Neural cell (in vitro differentiated cells): ENCODE results near the gene PLXDC2. TPM values are rescaled to one million over a fixed set of nuclear protein-coding genes. Genes with fewer than 3 reads are reported as not detected.

Experiments used
- H2AFZ ChIP-seq: fragments of 200-600, 300-800 bp; sonication (generic), shearing (Covaris generic); 2 replicates; pipeline ENCODE4 v1.6.0; 2014; ENCODE audit warnings: low read depth, mild to moderate bottlenecking, antibody characterized with exemption, low read length, moderate library complexity
- H3F3A ChIP-seq: fragments of 200-600 bp; shearing (Covaris generic); 2 replicates; pipeline ENCODE4 v1.6.1; 2016; ENCODE audit warnings: mild to moderate bottlenecking, moderate library complexity, mixed read lengths, antibody characterized with exemption, low read length; ENCODE audit not compliant: insufficient read depth, poor library complexity, severe bottlenecking
- H3K27ac ChIP-seq: fragments of 200-600, 300-800 bp; sonication (generic), shearing (Covaris generic); 2 replicates; pipeline ENCODE4 v1.5.1; 2014; ENCODE audit warnings: mild to moderate bottlenecking, low read length, moderate library complexity
- H3K27me3 ChIP-seq: fragments of 300-800, 200-600 bp; sonication (generic), shearing (Covaris generic); 2 replicates; pipeline ENCODE4 v1.6.0; 2014; ENCODE audit warnings: mild to moderate bottlenecking, low read depth, low read length, moderate library complexity; ENCODE audit not compliant: insufficient read depth
- H3K36me3 ChIP-seq: fragments of 300-800, 200-600 bp; sonication (generic), shearing (Covaris generic); 2 replicates; pipeline ENCODE4 v1.5.1; 2014; ENCODE audit warnings: mild to moderate bottlenecking, antibody characterized with exemption, low read length, moderate library complexity; ENCODE audit not compliant: insufficient read depth
- H3K4me2 ChIP-seq: fragments of 300-800, 200-600 bp; sonication (generic), shearing (Covaris generic); 2 replicates; pipeline ENCODE4 v1.6.0; 2014; ENCODE audit warnings: mild to moderate bottlenecking, low read length
- H3K4me3 ChIP-seq: fragments of 300-800, 200-600 bp; sonication (generic), shearing (Covaris generic); 2 replicates; pipeline ENCODE4 v1.5.1; 2014; ENCODE audit warnings: mild to moderate bottlenecking, low read length, moderate library complexity
- H3K79me2 ChIP-seq: fragments of 200-600 bp; shearing (Covaris generic); replicated peaks from 2 replicates; pipeline ENCODE4 v1.6.0; 2014; ENCODE audit warnings: mild to moderate bottlenecking, low read length, moderate library complexity; ENCODE audit not compliant: insufficient read depth
- H3K9ac ChIP-seq: fragments of 300-800, 200-600 bp; sonication (generic), shearing (Covaris generic); 2 replicates; pipeline ENCODE4 v1.6.1; 2016; ENCODE audit warnings: mild to moderate bottlenecking, low read length, mixed read lengths
- H3K9me2 ChIP-seq: fragments of 200-600 bp; shearing (Covaris generic); 2 replicates; pipeline ENCODE4 v1.6.1; 2016; ENCODE audit warnings: mild to moderate bottlenecking, low read length, mixed read lengths; ENCODE audit not compliant: insufficient read depth
- H3K9me3 ChIP-seq: fragments of 200-600, 300-800 bp; sonication (generic), shearing (Covaris generic); 2 replicates; pipeline ENCODE4 v1.6.1; 2016; ENCODE audit warnings: mild to moderate bottlenecking, mixed run types, low read length, moderate library complexity, mixed read lengths
- H4K20me1 ChIP-seq: fragments of 200-600 bp; shearing (Covaris generic); 2 replicates; pipeline ENCODE4 v1.6.1; 2016; ENCODE audit warnings: mild to moderate bottlenecking, mixed run types; ENCODE audit not compliant: insufficient read depth
- CTCF ChIP-seq: fragments of 450-650 bp; IDR thresholded peaks from 2 replicates; pipeline ENCODE4 v1.5.1; 2014; ENCODE audit warnings: antibody characterized with exemption, mild to moderate bottlenecking, moderate library complexity; ENCODE audit not compliant: poor library complexity, severe bottlenecking
- EP300 ChIP-seq: fragments of 450-650 bp; conservative IDR thresholded peaks from 2 replicates; pipeline ENCODE4 v1.6.1; 2014; ENCODE audit warnings: antibody characterized with exemption, mild to moderate bottlenecking, moderate library complexity; ENCODE audit not compliant: poor library complexity, severe bottlenecking
- EZH2 ChIP-seq: fragments of 200-600, 300-800 bp; shearing (Covaris generic), sonication (generic); IDR thresholded peaks from 2 replicates; pipeline ENCODE4 v1.6.1; 2014; ENCODE audit warnings: antibody characterized with exemption, low read length, borderline replicate concordance, mild to moderate bottlenecking; ENCODE audit not compliant: insufficient read depth, poor library complexity, severe bottlenecking
- MXI1 ChIP-seq: fragments of 450-650 bp; conservative IDR thresholded peaks from 2 replicates; pipeline ENCODE4 v1.6.1; 2014; ENCODE audit warnings: antibody characterized with exemption, mild to moderate bottlenecking; ENCODE audit not compliant: poor library complexity, severe bottlenecking
- POLR2AphosphoS5 ChIP-seq: IDR thresholded peaks from 2 replicates; pipeline ENCODE4 v1.6.1; 2012
- RAD21 ChIP-seq: fragments of 450-650 bp; conservative IDR thresholded peaks from 2 replicates; pipeline ENCODE4 v1.6.1; 2014; ENCODE audit warnings: antibody characterized with exemption, mild to moderate bottlenecking, moderate library complexity
- SMC3 ChIP-seq: fragments of 450-650 bp; conservative IDR thresholded peaks from 2 replicates; pipeline ENCODE4 v1.6.1; 2014; ENCODE audit warnings: antibody characterized with exemption, mild to moderate bottlenecking, moderate library complexity; ENCODE audit not compliant: poor library complexity
- TAF1 ChIP-seq: IDR thresholded peaks from 2 replicates; pipeline ENCODE4 v1.6.1; 2012; ENCODE audit warnings: low read depth
- polyA plus RNA-seq: library from polyadenylated mRNA; depleted of rRNA; stranded (reverse); fragments of >200 nt; gene quantifications from 2 replicates; pipeline ENCODE4 v1.2.3, GENCODE V29; 2014
- TF ChIP-seq, protein P1 (sequence below): IDR thresholded peaks from 2 replicates; pipeline ENCODE4 v1.6.1; 2012; ENCODE audit warnings: borderline replicate concordance

The PLXDC2 gene
- polyA plus RNA-seq, 1 donor from 2014 or later = 2.3 TPM

DNA sequence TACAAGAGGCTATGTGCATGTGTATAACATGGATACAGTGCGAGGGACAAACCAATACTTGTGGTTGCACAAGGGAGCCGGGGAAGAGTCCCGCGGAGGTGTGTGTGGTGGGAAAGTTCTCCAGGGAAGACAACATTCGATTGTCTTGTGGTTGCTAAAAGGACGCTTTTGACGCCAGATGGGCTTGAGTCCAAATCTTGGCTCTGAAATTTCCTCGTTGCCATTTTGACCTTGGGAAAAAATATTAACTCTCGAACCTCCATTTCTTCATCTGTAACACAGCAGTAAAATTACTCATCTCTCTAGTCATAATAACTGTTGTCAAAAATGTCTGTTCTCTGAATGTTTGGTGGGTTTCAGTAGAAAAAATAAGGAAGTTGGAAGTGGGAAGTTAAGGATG lies 16.5 kb downstream of the PLXDC2 start:
- H3K9me2 ChIP-seq = no peaks in the 10 kb centered on the region
- H3F3A ChIP-seq = no peaks in the 10 kb centered on the region
- no peak overlapping the region for H2AFZ ChIP-seq
- H3K27me3 ChIP-seq = no peaks in the 10 kb centered on the region
- H3K9me3 ChIP-seq = no peaks in the 10 kb centered on the region
- no peak overlapping the region for H3K4me2 ChIP-seq
- H3K36me3 ChIP-seq = no peaks in the 10 kb centered on the region
- no peak overlapping the region for H3K27ac ChIP-seq
- TF ChIP-seq, protein P1, sequence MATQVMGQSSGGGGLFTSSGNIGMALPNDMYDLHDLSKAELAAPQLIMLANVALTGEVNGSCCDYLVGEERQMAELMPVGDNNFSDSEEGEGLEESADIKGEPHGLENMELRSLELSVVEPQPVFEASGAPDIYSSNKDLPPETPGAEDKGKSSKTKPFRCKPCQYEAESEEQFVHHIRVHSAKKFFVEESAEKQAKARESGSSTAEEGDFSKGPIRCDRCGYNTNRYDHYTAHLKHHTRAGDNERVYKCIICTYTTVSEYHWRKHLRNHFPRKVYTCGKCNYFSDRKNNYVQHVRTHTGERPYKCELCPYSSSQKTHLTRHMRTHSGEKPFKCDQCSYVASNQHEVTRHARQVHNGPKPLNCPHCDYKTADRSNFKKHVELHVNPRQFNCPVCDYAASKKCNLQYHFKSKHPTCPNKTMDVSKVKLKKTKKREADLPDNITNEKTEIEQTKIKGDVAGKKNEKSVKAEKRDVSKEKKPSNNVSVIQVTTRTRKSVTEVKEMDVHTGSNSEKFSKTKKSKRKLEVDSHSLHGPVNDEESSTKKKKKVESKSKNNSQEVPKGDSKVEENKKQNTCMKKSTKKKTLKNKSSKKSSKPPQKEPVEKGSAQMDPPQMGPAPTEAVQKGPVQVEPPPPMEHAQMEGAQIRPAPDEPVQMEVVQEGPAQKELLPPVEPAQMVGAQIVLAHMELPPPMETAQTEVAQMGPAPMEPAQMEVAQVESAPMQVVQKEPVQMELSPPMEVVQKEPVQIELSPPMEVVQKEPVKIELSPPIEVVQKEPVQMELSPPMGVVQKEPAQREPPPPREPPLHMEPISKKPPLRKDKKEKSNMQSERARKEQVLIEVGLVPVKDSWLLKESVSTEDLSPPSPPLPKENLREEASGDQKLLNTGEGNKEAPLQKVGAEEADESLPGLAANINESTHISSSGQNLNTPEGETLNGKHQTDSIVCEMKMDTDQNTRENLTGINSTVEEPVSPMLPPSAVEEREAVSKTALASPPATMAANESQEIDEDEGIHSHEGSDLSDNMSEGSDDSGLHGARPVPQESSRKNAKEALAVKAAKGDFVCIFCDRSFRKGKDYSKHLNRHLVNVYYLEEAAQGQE = no peak
- TF ChIP-seq EP300 (no peak), TAF1 (no peak), SMC3 (no peak), POLR2AphosphoS5 (no peak), CTCF (no peak), EZH2 (no peak), MXI1 (no peak), RAD21 (no peak)
- no peaks in the 10 kb centered on the region for H4K20me1 ChIP-seq
- no peak overlapping the region for H3K4me3 ChIP-seq
- H3K9ac ChIP-seq = no peak overlapping the region
- peaks cover 4% of the 10 kb centered on the region for H3K79me2 ChIP-seq

DNA sequence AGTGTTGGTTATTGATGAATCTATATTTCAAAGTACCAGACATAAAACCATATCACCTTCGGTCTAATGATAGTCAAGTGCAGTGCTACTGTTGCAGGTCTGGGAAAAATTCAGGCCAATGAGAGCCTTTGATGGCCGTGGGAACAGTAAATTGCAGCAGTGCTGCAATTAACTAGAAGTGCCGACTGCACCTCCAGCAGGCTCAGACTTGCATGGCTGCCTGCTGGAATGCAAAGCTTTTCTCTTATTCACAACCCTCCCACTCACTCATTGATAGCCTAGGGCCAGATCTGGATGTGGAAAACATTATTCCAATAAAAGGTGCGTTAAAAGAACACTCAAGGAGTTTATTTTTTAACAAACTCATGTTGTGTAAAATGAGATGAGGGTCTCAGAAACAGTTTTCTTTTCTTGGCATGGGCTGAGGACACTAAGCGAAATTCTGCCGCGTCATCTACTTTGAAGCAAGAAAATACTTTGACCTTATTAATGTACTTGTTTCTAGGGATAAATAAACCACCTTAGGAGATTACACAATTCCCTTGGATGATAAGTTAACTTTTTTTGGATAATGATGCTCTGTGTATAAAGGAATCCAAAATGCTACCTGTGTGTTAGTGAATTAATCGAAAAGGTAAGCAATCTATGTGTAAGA lies 17.1 kb downstream of the PLXDC2 start:
- no peak overlapping the region for H2AFZ ChIP-seq
- H3K4me3 ChIP-seq = no peak overlapping the region
- H3K27ac ChIP-seq = no peak overlapping the region
- no peaks in the 10 kb centered on the region for H4K20me1 ChIP-seq
- no peaks in the 10 kb centered on the region for H3K9me3 ChIP-seq
- no peaks in the 10 kb centered on the region for H3F3A ChIP-seq
- H3K9ac ChIP-seq = no peak overlapping the region
- no peaks in the 10 kb centered on the region for H3K36me3 ChIP-seq
- H3K79me2 ChIP-seq = peaks cover 4% of the 10 kb centered on the region
- no peaks in the 10 kb centered on the region for H3K9me2 ChIP-seq
- H3K27me3 ChIP-seq = no peaks in the 10 kb centered on the region
- no peak for TF ChIP-seq POLR2AphosphoS5
- no peak for TF ChIP-seq RAD21
- no peak for TF ChIP-seq EP300
- TF ChIP-seq, protein P1 = no peak
- no peak for TF ChIP-seq CTCF
- no peak for TF ChIP-seq SMC3
- no peak for TF ChIP-seq EZH2
- TF ChIP-seq MXI1 = no peak
- TF ChIP-seq TAF1 = no peak
- no peak overlapping the region for H3K4me2 ChIP-seq
